ENCODE results near the gene TRAFD1.

DNA sequence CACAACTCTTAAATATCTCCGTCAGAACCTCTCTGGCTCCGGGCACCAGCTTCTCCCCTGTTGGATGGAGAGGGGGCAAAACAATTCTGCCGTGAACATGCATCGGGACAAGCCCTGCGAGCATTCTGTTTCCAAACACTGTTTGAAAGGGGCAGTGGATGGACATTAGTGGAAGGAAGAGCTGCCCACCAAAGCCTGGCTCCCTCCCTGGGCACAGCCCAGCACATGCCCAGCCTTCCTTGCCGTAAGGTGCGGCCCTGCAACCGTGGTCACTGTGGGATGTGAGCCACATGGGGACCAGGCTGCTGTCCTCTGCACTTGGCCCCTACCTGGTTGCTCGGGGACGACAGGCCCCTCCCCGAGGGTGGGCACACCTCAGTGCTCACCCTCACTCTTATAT lies 54.0 kb downstream of the TRAFD1 start:
- TF ChIP-seq, protein P1, sequence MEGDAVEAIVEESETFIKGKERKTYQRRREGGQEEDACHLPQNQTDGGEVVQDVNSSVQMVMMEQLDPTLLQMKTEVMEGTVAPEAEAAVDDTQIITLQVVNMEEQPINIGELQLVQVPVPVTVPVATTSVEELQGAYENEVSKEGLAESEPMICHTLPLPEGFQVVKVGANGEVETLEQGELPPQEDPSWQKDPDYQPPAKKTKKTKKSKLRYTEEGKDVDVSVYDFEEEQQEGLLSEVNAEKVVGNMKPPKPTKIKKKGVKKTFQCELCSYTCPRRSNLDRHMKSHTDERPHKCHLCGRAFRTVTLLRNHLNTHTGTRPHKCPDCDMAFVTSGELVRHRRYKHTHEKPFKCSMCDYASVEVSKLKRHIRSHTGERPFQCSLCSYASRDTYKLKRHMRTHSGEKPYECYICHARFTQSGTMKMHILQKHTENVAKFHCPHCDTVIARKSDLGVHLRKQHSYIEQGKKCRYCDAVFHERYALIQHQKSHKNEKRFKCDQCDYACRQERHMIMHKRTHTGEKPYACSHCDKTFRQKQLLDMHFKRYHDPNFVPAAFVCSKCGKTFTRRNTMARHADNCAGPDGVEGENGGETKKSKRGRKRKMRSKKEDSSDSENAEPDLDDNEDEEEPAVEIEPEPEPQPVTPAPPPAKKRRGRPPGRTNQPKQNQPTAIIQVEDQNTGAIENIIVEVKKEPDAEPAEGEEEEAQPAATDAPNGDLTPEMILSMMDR (IDR thresholded peaks at IDR 0.05; ENCODE audit: low read depth, low read length), result no peak
- TF ChIP-seq EZH2phosphoT487 (IDR thresholded peaks at IDR 0.05; ENCODE audit: low read depth), result no peak
